GM21528 (cell line): Measurements from ENCODE around the gene DGCR6L.
A peak's percentile ranks its signal among the peaks of the same experiment; 100 is the strongest.
"Not testable (repeated sequence)": the region's sequence is repeated elsewhere in the genome, so short reads cannot be mapped to it uniquely, and the experiment has no call there.

Experiments
- ATAC-seq: cut with Tn5 transposase; IDR thresholded peaks from one replicate; pipeline ENCODE4 v1.9.1; 2021; ENCODE audit warnings: mild to moderate bottlenecking, moderate library complexity; ENCODE audit not compliant: unreplicated experiment, low FRiP score

Gene DGCR6L

GRCh38 chr22:20328569-20328930, 8.7 kb upstream of the DGCR6L start:
- not testable (repeated sequence) for ATAC-seq

GRCh38 chr22:20325996-20326395, 6.1 kb upstream of the DGCR6L start:
- ATAC-seq = not testable (repeated sequence)

DNA sequence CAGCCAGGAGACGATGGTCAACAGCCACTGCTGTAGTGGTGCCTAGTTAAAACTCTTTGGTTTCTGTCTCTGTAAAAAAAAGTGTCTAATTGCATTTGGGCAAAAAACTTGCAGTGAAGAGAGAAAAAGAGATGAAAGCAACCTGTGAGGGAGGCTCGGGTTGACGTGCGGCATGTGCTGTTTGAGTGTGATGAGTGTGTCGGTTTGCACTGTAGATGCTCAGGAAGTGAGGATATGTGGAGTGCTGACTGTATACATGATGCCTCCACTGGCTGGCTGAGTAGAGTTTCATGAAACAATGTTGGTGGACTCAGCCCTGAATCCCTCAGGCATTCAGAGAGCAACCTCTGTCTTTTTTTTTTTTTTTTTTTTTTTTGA, 4.3 kb upstream of the DGCR6L start:
- ATAC-seq = no peak

DNA sequence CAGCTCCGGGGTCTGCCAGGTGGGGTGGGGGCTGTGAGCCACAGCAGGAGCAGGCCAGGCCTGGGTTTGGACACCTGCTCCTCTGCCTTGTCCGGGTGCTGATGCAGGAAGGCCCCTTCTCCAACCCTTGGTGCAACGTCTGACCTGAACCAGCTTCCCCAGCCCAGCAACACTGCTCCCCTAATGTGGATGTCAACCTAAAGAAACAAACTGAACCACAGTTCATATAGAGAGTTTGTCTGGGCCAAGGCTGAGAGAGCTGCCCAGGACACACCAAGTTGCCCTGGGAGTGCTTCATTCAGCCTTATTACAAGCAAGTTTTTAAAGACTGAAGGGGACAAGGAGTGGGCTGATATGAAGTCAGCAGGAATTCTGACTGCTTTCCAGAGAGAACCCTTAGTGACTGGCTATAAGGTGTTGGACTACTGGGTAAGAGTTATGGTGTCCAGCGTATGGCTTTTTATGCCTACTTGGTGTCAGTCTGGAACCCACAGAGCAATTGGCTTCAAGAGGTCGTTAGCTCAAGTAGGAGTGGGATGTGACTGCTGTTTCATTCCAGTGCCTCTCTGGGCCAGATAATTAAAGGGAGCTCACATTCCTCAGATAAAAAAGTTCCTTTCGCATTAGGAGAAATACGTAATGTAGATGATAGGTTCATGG, 1.8 kb upstream of the DGCR6L start:
- ATAC-seq = not testable (repeated sequence)

DNA sequence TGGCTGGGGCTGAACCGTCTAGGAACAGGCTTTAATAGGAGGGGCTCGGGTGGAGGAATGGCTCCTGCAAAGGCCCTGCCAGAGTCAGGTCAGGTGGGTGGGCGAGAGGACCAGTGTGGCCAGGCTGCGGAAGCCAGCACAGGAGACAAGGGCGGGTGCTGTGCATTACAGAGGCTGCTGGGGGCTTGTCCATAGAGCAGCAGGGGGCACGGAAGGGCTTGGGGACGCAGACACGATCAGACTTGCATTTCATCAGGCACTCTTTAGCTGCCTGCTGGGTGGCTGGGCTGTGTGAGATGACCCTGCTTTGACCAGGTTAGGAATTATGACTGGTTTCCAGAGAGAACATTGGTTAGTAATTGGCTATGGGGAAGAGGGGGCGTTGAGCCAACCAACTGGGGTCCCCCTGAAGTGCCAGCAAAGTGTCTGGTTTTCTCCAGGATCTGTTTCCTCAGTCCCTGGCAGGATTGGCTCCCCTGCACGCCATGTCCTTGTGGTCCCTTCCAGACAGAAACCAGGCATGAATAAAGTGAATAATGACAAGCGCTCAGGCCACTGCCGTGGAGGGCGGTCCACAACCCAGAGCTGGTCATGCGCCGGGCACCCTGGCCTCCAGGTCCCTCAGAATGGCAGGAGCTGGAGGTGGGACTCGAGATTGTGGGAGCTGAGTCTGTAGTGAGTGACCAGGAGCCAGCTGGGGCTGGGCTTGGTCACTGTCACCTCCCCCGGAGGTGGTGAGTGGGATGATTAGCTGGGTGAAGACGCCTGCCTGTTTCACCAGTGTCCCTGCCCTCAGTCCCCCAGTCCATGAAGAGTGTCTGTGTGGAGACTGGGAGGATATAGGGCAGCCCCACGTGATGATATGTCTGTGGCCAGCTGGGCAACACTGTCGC, 1.0 kb upstream of the DGCR6L start:
- ATAC-seq = not testable (repeated sequence)

DNA sequence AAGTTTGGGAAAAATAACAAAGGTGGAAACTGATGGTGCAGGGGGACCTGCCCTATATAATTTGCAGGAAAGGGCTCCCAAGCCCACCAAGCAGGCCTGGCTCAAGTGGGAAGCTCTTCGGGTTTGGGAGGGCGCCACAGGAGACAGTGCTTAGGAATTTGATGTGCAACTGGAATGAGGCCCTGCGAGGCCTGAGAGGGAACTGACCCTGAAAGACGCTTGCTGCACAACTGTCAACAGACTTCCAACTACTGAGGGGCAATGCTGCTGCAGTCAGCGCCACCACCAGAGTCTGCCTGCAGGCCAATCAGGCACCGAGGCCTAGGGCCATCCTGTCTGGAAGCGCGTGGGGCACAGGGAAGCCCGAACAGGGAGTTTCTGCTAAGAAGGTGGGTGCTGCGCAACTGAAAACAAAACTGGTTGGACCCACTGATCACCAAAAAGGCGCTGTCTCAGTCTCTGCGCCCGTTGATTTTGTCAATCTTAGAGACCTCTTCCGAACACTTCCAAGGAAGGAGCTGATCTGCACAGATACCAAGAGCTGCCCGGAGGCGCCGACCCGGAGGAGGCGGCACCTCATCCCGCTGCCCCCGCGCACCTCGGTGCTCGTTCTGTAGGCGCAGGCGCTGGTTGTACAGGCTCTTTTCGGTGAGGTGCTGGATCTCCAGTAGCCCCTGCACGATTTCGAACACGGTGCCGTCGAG, 667 bp downstream of the DGCR6L start:
- ATAC-seq = peak; percentile 13

GRCh38 chr22:20318043-20318688, 1.7 kb downstream of the DGCR6L start:
- not testable (repeated sequence) for ATAC-seq

GRCh38 chr22:20317402-20318042, 2.3 kb downstream of the DGCR6L start:
- not testable (repeated sequence) for ATAC-seq

DNA sequence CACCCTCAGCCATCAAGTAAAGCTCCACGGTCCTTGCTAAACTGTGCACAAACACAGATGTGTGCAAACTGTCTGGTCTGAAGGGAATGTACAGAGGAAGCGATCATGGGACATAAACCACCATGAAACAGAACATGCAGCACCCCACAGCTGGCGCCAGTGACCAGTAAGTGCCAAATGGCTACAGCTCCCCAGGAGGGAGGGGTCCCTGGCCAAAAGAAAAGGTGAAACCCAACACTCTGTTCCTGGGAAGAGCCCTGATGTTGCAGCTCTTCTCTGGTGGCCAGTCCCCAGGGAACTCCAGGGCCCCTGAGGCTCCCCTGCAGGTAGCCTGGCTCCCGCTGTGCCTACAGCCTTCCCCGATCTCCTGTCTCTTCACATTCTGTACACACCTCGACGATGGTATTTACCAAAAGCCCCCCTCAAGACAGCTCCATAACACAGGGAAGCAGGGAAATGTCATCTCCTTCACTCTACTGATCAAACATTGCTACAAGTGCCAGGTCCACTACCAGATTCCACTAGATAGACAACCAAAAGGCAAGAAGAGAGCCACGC, 2.9 kb downstream of the DGCR6L start:
- ATAC-seq = no peak

- no peak for ATAC-seq
These were observed 3.5 kb downstream of the DGCR6L start for GRCh38 chr22:20316217-20316843.

DNA sequence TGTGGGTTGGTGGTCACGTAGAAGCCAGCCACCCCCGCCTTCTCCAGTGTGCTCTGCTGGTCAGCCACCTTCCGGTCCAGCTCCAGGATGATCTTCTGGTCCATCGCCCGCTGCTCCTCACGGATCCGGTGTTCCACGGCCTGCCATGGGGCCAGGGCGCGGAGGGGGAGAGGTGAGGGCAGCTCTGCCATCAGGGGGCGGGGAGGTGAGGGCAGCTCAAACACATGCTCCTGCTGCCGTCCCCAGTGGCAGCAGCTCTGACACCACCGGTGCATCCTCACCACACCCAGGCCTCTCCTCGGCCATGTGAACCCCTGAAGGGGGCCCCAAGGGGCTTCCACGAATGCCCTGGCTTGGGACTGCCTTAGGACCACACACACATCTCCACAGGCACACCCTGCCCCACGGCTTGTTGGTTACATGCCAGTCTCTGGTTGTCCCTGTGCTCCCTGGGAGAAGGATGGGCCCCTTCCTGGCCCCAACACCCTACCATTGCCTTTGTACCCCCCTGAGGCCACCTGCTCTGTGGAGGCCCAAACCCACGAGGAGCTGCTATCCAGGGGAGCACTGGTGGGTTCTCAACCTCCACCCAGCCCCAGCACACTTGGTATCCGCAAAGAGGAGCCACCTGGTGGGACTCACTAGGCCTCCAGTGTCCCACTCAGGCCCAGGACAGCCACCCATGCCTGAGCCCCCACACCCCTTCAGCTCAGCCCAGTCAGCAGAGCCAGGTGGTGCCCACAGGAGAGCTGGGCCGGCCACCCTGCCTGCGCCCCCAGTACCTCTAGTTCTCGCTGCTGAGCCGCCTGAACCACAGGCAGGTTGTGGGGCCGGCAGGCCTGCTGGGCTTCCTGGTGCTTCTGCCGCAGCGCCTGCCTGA, 4.3 kb downstream of the DGCR6L start:
- ATAC-seq = no peak

DNA sequence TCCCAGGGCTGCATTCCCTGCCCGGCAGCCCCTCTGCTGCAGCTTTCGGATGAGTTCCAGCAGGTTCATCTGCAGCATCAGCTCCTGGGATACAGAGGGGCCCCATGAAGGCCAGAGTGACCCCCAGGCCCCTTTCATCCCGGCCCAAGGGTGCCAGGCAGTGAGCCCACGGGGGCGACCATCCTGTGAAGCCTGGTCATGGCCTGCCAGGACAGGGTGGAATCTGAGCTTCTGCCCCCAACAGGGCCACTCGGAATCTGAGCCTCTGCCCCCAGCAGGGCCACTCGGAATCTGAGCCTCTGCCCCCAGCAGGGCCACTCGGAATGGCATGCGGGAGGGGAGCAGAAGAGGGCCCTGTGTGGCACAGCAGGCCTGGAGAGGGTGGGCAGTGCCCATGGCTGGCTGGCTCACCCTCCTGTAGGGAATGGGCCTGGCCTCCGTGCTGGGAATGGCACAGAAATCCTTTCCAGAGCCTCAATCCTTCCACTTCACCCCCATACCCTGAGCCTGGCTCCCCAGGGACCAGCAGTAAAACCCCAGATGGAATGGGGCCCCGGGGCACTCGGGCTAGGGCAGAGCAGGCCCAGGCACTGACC, 5.0 kb downstream of the DGCR6L start:
- ATAC-seq = not testable (repeated sequence)

GRCh38 chr22:20314206-20314605, 5.7 kb downstream of the DGCR6L start:
- not testable (repeated sequence) for ATAC-seq

DNA sequence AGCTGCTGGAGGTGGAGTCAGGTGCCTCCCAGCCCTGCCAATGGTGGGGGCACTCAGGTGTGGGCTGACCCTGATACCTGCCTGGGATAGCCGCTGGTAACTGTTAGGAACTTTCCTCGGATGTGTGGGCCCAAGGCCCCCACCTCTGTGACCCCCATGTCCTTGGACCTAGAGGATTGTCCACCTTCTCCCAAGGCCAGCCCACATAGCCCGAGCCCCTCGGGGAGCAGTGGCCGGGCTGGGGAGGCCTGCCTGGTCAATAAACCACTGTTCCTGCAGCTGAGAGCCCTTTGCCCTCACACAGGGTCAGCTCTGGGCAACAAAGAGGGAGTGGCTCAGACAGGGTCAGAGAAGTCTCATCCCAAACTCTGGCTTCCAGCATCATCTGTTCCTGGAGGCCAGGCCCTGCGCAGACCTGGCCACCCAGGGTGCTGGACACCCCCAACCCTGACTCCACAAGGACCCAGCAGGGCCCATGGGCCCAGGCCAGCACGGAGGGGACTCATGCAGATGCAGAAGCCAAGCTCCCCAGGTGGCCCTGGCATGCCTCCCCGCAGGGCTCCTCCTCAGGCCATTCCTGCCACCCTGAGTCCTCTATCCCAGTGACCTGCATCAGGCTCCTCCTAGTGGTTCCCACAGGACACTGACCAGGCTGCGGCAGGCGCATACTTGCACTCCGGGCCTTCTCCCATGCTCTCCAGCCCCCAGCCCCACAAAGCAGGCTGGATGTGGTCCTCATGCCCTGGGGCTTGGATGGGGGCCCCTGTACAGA, 6.4 kb downstream of the DGCR6L start:
- ATAC-seq = not testable (repeated sequence)

- ATAC-seq = no peak
These were observed 7.3 kb downstream of the DGCR6L start for GRCh38 chr22:20312396-20313191.

DNA sequence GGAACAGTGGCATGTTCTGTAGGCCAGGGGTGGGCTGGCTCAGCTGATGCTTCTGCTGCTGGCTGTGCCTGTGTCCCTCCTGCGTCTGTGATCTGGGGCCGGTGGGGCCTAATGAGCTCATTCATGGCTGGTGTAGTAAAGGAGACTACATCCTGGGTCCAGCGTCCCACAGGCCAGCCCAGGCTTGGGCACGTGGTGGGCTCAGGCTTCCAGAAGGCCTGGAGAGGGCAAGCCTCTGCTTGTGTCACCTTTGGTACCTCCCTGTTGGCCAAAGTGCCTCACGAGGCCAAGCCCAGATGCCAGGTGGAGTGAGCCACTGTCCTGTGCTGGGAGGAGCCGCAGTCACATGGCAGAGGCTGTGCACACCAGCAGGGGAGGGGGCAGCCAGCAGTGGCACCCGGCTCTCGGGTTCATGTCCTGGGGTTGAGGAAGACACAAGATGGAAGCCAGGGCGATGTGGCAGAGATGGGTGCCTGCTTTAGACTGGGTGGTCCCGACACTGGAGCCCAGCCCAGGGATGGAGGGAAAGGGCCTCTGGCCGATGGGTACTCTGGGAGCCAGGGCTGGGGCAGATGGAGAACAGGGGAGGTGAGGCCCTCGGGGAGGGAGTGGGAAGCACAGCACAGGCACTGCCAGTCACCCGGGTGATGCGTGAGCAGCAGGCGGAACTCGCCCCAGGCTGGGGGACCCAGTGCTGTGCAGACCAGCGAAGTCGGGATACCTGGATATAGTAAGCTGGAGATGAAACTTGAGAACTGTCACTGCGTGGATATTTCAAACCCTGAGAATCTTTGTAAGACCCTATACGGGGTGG, 8.4 kb downstream of the DGCR6L start:
- ATAC-seq = not testable (repeated sequence)
